OCI-LY1 (cell line): Measurements from ENCODE around the gene RNASE8.
A peak's percentile ranks its signal among the peaks of the same experiment; 100 is the strongest.

Experiments
- H2AFZ ChIP-seq: fragments of 200-600 bp; sonication (generic), shearing (Covaris generic); 2 replicates; pipeline ENCODE4 v1.6.0; 2014; ENCODE audit warnings: antibody characterized with exemption, mild to moderate bottlenecking, low read length
- H3F3A ChIP-seq: fragments of 200-600 bp; sonication (generic), shearing (Covaris generic); 2 replicates; pipeline ENCODE4 v1.6.0; 2014; ENCODE audit warnings: mild to moderate bottlenecking, antibody characterized with exemption, low read length, moderate library complexity; ENCODE audit not compliant: insufficient read depth
- H3K27ac ChIP-seq: fragments of 200-600 bp; sonication (generic); 2 replicates; pipeline ENCODE4 v1.5.1; 2014; ENCODE audit warnings: low read length, mixed run types, mild to moderate bottlenecking, low read depth; ENCODE audit not compliant: poor library complexity, severe bottlenecking
- H3K27me3 ChIP-seq: fragments of 200-600 bp; sonication (generic); 2 replicates; pipeline ENCODE4 v1.6.0; 2014; ENCODE audit warnings: antibody characterized with exemption, mild to moderate bottlenecking, low read length, moderate library complexity; ENCODE audit not compliant: insufficient read depth
- H3K36me3 ChIP-seq: fragments of 200-600 bp; sonication (generic); 2 replicates; pipeline ENCODE4 v1.6.1; 2014; ENCODE audit warnings: mild to moderate bottlenecking, antibody characterized with exemption, low read length, moderate library complexity, mixed read lengths; ENCODE audit not compliant: insufficient read depth
- H3K4me1 ChIP-seq: fragments of 200-600 bp; sonication (generic); 2 replicates; pipeline ENCODE4 v1.5.1; 2014; ENCODE audit warnings: mild to moderate bottlenecking, low read length, moderate library complexity; ENCODE audit not compliant: insufficient read depth, severe bottlenecking
- H3K4me2 ChIP-seq: fragments of 200-600 bp; sonication (generic), shearing (Covaris generic); 2 replicates; pipeline ENCODE4 v1.6.1; 2014; ENCODE audit warnings: low read length
- H3K4me3 ChIP-seq: fragments of 200-600 bp; sonication (generic); 2 replicates; pipeline ENCODE4 v1.5.1; 2014; ENCODE audit warnings: low read length, low read depth, mild to moderate bottlenecking, mixed read lengths; ENCODE audit not compliant: poor library complexity, severe bottlenecking
- H3K79me2 ChIP-seq: fragments of 200-600 bp; shearing (Covaris generic); 2 replicates; pipeline ENCODE4 v1.6.1; 2016; ENCODE audit warnings: mixed run types, low read length, mixed read lengths; ENCODE audit not compliant: insufficient read depth
- H3K9ac ChIP-seq: fragments of 200-600 bp; sonication (generic), shearing (Covaris generic); 2 replicates; pipeline ENCODE4 v1.6.1; 2014; ENCODE audit warnings: mild to moderate bottlenecking, low read length, mixed read lengths
- H3K9me2 ChIP-seq: fragments of 200-600 bp; sonication (generic), shearing (Covaris generic); 2 replicates; pipeline ENCODE4 v1.6.1; 2014; ENCODE audit warnings: low read depth, mild to moderate bottlenecking, low read length, mixed read lengths
- H3K9me3 ChIP-seq: fragments of 200-600 bp; shearing (Covaris generic); 2 replicates; pipeline ENCODE4 v1.6.1; 2014; ENCODE audit warnings: low read length, mixed read lengths
- H4K20me1 ChIP-seq: fragments of 200-600 bp; sonication (generic), shearing (Covaris generic); 2 replicates; pipeline ENCODE4 v1.6.0; 2016; ENCODE audit warnings: mild to moderate bottlenecking, low read length; ENCODE audit not compliant: insufficient read depth
- CTCF ChIP-seq: fragments of 200-600 bp; sonication (generic), shearing (Covaris generic); IDR thresholded peaks from 2 replicates; pipeline ENCODE4 v1.5.1; 2017; ENCODE audit warnings: mild to moderate bottlenecking, antibody characterized with exemption, low read length, moderate library complexity, mixed read lengths
- EZH2 ChIP-seq: fragments of 200-600 bp; sonication (generic), shearing (Covaris generic); IDR thresholded peaks from 2 replicates; pipeline ENCODE4 v1.8.0; 2017; ENCODE audit warnings: borderline replicate concordance, mixed run types, mild to moderate bottlenecking, antibody characterized with exemption, low read length, moderate library complexity, mixed read lengths

RNASE8 gene

GRCh38 chr14:21023174-21023573 lies 34.4 kb upstream of the RNASE8 start:
- no peak overlapping the region for H3K4me2 ChIP-seq
- H3F3A ChIP-seq = no peaks in the 10 kb centered on the region
- H3K9me3 ChIP-seq = no peaks in the 10 kb centered on the region
- H4K20me1 ChIP-seq = no peaks in the 10 kb centered on the region
- H3K4me1 ChIP-seq = peaks cover 2% of the 10 kb centered on the region
- H3K36me3 ChIP-seq = no peaks in the 10 kb centered on the region
- H3K27ac ChIP-seq = no peak overlapping the region
- no peaks in the 10 kb centered on the region for H3K79me2 ChIP-seq
- H2AFZ ChIP-seq = no peak overlapping the region
- no peak overlapping the region for H3K9ac ChIP-seq
- H3K27me3 ChIP-seq = no peaks in the 10 kb centered on the region; the same call in 1 of the 2 replicates
- no peaks in the 10 kb centered on the region for H3K9me2 ChIP-seq
- H3K4me3 ChIP-seq = no peak overlapping the region
- TF ChIP-seq CTCF = no peak
- TF ChIP-seq EZH2 = no peak

- Histone ChIP-seq H3K4me1 (peaks cover 2% of the 10 kb centered on the region), H3K36me3 (no peaks in the 10 kb centered on the region), H3K9me2 (no peaks in the 10 kb centered on the region), H3K79me2 (no peaks in the 10 kb centered on the region), H3K27me3 (no peaks in the 10 kb centered on the region; the same call in 1 of the 2 replicates), H2AFZ (no peak overlapping the region), H4K20me1 (no peaks in the 10 kb centered on the region), H3K27ac (no peak overlapping the region), H3K9me3 (no peaks in the 10 kb centered on the region), H3K9ac (no peak overlapping the region), H3K4me2 (no peak overlapping the region; the same call in 1 of the 2 replicates), H3K4me3 (no peak overlapping the region), H3F3A (no peaks in the 10 kb centered on the region)
- no peak for TF ChIP-seq CTCF
- no peak for TF ChIP-seq EZH2
Observed at GRCh38 chr14:21023817-21024584, 33.6 kb upstream of the RNASE8 start.

- peak within 1 kb of the TSS; percentile 53; the same call in 1 of the 2 replicates for H3K4me2 ChIP-seq
- H3K4me1 ChIP-seq = peaks cover 2% of the 10 kb centered on the region
Observed at GRCh38 chr14:21024585-21025370, 32.8 kb upstream of the RNASE8 start, which contains the start of gene NDRG2. Gene NDRG2, minus strand, starts transcription at chr14:21025061. Its CDS starts 1,746 bp downstream, at chr14:21023315.

More at GRCh38 chr14:21024585-21025370, 32.8 kb upstream of the RNASE8 start, which contains the start of gene NDRG2:
- no peaks in the 10 kb centered on the region; the same call in 1 of the 2 replicates for H3K27me3 ChIP-seq
- no peaks in the 10 kb centered on the region for H3K9me2 ChIP-seq
- no peak within 1 kb of the TSS for H3K27ac ChIP-seq
- no peak for TF ChIP-seq CTCF
- no peak for TF ChIP-seq EZH2
- no peaks in the 10 kb centered on the region for H4K20me1 ChIP-seq
- H3K36me3 ChIP-seq = no peaks in the 10 kb centered on the region
- H3K9me3 ChIP-seq = no peaks in the 10 kb centered on the region
- H3F3A ChIP-seq = no peaks in the 10 kb centered on the region
- peak within 1 kb of the TSS; percentile 43 for H3K4me3 ChIP-seq
- no peak within 1 kb of the TSS for H3K9ac ChIP-seq
- no peaks in the 10 kb centered on the region for H3K79me2 ChIP-seq
- H2AFZ ChIP-seq = no peak within 1 kb of the TSS
